Measurements from ENCODE around the gene FXYD5. TPM values are rescaled to one million over a fixed set of nuclear protein-coding genes. Genes with fewer than 3 reads are reported as not detected.

The FXYD5 gene
- total and polyA plus RNA-seq, 9 of the 15 experiments (the other 6 are each of a cell fraction or from before 2014, with no cell fraction given): 104 to 537 (median 174) TPM

DNA sequence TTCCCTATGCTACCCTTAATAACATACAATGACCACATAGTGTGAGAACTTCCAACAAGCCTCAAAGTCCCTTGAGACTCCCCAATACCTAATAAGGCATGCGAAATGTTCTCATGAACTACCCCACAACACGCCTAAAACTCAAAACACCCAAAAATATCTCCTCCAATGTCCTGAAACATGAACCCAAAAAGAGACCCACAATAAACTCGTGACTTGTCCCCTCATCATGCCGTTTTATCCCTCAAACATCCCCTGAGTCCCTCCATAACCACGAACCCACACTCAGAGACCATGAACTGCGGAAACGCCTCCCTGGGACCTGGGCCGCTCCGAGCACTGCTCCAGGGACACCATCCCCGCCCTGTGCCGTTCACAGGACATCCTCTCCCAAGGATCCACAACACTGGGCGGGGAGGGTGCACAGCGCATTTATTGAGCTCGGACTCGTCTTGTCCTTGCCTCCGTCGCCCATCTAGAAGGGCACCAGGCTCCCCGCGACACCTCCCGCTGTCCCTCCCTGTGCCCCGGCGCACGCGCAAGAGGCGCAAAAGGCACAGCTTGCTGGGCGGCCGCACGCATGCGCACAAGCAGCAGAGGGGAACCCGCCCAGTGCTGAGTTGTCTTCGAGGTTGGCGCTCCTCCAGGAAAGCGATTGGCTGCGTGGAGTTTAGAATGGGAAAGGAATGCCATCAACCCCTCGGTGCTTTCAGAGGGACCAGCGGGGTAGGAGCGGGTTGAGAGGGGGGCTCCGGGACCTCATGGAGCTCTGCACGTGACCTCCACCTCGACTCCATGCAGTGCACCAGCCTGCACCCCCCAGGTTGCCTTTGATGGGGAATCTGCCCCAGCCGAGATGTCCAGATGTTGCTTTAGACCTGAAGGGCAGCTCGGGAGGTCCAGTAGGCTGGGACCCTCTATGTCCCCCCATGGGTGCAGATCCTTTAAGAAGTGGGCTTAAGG is 30.2 kb upstream of the FXYD5 start (continued):
- TF ChIP-seq, protein P1, sequence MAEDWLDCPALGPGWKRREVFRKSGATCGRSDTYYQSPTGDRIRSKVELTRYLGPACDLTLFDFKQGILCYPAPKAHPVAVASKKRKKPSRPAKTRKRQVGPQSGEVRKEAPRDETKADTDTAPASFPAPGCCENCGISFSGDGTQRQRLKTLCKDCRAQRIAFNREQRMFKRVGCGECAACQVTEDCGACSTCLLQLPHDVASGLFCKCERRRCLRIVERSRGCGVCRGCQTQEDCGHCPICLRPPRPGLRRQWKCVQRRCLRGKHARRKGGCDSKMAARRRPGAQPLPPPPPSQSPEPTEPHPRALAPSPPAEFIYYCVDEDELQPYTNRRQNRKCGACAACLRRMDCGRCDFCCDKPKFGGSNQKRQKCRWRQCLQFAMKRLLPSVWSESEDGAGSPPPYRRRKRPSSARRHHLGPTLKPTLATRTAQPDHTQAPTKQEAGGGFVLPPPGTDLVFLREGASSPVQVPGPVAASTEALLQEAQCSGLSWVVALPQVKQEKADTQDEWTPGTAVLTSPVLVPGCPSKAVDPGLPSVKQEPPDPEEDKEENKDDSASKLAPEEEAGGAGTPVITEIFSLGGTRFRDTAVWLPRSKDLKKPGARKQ (CRISPR knock-in tag; IDR thresholded peaks at IDR 0.05): no peak
- TF ChIP-seq FOXM1 (IDR thresholded peaks at IDR 0.05; ENCODE audit: low read depth): no peak
- TF ChIP-seq FOXM1 (CRISPR knock-in tag; IDR thresholded peaks at IDR 0.05; ENCODE audit: low read depth): no peak
- TF ChIP-seq, protein P2, sequence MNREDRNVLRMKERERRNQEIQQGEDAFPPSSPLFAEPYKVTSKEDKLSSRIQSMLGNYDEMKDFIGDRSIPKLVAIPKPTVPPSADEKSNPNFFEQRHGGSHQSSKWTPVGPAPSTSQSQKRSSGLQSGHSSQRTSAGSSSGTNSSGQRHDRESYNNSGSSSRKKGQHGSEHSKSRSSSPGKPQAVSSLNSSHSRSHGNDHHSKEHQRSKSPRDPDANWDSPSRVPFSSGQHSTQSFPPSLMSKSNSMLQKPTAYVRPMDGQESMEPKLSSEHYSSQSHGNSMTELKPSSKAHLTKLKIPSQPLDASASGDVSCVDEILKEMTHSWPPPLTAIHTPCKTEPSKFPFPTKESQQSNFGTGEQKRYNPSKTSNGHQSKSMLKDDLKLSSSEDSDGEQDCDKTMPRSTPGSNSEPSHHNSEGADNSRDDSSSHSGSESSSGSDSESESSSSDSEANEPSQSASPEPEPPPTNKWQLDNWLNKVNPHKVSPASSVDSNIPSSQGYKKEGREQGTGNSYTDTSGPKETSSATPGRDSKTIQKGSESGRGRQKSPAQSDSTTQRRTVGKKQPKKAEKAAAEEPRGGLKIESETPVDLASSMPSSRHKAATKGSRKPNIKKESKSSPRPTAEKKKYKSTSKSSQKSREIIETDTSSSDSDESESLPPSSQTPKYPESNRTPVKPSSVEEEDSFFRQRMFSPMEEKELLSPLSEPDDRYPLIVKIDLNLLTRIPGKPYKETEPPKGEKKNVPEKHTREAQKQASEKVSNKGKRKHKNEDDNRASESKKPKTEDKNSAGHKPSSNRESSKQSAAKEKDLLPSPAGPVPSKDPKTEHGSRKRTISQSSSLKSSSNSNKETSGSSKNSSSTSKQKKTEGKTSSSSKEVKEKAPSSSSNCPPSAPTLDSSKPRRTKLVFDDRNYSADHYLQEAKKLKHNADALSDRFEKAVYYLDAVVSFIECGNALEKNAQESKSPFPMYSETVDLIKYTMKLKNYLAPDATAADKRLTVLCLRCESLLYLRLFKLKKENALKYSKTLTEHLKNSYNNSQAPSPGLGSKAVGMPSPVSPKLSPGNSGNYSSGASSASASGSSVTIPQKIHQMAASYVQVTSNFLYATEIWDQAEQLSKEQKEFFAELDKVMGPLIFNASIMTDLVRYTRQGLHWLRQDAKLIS (CRISPR knock-in tag; IDR thresholded peaks at IDR 0.05): no peak
- TF ChIP-seq, protein P3, sequence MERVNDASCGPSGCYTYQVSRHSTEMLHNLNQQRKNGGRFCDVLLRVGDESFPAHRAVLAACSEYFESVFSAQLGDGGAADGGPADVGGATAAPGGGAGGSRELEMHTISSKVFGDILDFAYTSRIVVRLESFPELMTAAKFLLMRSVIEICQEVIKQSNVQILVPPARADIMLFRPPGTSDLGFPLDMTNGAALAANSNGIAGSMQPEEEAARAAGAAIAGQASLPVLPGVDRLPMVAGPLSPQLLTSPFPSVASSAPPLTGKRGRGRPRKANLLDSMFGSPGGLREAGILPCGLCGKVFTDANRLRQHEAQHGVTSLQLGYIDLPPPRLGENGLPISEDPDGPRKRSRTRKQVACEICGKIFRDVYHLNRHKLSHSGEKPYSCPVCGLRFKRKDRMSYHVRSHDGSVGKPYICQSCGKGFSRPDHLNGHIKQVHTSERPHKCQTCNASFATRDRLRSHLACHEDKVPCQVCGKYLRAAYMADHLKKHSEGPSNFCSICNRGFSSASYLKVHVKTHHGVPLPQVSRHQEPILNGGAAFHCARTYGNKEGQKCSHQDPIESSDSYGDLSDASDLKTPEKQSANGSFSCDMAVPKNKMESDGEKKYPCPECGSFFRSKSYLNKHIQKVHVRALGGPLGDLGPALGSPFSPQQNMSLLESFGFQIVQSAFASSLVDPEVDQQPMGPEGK (CRISPR knock-in tag; IDR thresholded peaks at IDR 0.05; ENCODE audit: borderline replicate concordance): no peak
- TF ChIP-seq HNRNPL (IDR thresholded peaks at IDR 0.05; ENCODE audit: low read depth, low read length): no peak
- TF ChIP-seq FOSL1 (tag; conservative IDR thresholded peaks at IDR 0.05): no peak
- TF ChIP-seq FOXK1 (CRISPR knock-in tag; IDR thresholded peaks at IDR 0.05; ENCODE audit: borderline replicate concordance): no peak
- TF ChIP-seq BDP1 (IDR thresholded peaks at IDR 0.05; ENCODE audit: insufficient read depth, insufficient read length): no peak
- TF ChIP-seq PHF20 (IDR thresholded peaks at IDR 0.05; ENCODE audit: partially characterized antibody): peak; percentile 87
- TF ChIP-seq, protein P4, sequence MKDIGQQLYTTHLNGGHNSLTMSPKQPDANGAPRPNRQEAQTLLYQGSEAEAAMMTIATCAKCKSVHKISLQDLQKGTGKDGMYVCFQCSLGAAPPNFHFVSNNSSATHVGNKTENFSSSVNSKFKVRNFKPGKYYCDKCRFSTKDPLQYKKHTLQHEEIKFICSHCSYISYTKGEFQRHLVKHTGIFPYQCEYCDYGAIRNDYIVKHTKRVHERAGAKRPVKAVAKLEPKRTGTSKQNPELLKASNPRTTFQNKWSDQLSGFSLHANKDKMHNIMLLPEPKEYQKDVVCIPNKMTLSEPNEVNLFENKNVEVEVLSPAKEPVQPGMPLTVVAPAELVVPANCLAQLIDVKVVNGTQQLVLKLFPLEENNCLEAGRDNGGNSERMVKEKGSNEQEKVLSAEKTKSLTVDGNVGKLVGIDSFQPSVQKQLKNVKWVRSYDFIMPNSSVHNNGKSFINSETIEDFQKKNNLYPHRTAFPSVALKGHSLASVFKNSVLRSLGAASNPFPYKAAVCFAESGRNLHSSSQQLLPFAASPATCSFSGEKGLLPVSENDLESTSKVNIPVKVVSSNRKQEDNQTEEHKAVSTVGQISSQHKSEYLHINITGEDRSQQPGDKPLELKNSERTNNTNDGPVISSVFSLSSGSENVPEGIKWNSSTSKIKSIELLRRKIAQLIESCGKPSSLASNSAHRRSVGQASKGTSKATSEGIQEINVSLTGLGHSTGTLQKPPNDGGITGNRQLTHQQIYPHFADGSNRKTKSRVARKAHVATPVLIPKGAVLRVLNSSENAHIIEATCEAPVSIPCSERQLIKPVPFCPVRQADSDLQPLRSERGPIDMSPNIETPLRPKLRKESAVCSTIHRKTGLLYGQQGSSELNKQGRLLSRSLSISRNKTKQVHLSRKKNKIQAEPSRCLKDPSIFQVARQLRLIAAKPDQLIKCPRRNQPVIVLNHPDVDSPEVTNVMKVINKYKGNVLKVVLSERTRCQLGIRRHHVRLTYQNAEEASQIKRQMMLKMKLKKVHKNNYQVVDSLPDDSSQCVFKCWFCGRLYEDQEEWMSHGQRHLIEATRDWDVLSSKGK (CRISPR knock-in tag; IDR thresholded peaks at IDR 0.05): no peak
- TF ChIP-seq ZNF408 (CRISPR knock-in tag; IDR thresholded peaks at IDR 0.05; ENCODE audit: low read depth): no peak
- TF ChIP-seq RBM15 (IDR thresholded peaks at IDR 0.05; ENCODE audit: insufficient read depth, low read length): no peak
- TF ChIP-seq ZNF263 (CRISPR knock-in tag; IDR thresholded peaks at IDR 0.05; ENCODE audit: borderline replicate concordance): no peak
- TF ChIP-seq SNIP1 (IDR thresholded peaks at IDR 0.05; ENCODE audit: low read depth): no peak
- TF ChIP-seq CBX1 (IDR thresholded peaks at IDR 0.05; ENCODE audit: low read depth): no peak
